HPDE6-E6E7 (cell line): ENCODE data around the gene GALNT10.

Source experiments
- DNase-seq: peaks from one replicate; pipeline ENCODE4 v3.0.0; 2011; ENCODE audit warnings: missing footprints; ENCODE audit errors: extremely low spot score

The GALNT10 gene

DNA sequence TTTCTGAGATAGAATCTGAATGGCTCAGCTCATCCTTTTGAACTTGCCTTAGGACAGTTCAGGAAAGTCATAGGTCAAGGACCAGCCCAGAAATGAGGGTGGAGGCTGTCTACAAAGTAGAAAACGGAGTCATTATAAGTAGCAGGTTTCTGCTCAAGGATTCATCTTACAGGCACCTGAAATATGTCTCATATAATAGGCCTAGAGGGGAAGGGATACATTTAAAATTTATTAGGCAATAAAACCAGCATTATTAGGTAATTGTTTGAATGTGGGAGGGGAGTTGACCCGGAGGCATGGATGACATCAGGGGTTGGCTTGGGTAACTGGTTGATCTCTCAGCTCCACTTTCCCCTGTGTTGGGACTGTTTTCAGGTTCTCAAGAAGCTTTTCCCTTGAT lies 11.9 kb upstream of the GALNT10 start:
- no peak for DNase-seq

GRCh38 chr5:154179846-154180710 lies 10.5 kb upstream of the GALNT10 start:
- peak; percentile 67 for DNase-seq

DNA sequence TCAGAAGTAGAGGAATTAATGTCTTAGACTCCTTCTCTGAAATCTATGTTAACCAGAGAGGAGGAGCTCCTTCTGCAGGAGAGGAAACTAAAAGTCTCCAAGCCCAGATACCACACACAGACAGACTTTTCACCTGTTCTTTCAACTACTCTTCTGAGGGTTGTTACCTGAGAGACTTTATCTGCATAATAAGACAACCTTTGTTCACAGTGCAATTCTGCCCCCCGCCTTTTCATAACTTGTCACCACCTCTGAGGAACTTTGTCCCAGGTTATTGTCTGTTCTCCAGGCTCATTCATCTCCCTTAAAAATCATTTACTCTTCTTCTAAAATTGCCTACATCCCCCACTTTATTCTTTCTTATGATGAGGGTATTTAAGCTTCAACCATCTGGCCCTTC lies 9.4 kb upstream of the GALNT10 start:
- no peak for DNase-seq

GRCh38 chr5:154189256-154189818 lies 1.2 kb upstream of the GALNT10 start:
- no peak for DNase-seq

- DNase-seq: peak; percentile 83
These were observed 526 bp upstream of the GALNT10 start for GRCh38 chr5:154189819-154190594.

DNA sequence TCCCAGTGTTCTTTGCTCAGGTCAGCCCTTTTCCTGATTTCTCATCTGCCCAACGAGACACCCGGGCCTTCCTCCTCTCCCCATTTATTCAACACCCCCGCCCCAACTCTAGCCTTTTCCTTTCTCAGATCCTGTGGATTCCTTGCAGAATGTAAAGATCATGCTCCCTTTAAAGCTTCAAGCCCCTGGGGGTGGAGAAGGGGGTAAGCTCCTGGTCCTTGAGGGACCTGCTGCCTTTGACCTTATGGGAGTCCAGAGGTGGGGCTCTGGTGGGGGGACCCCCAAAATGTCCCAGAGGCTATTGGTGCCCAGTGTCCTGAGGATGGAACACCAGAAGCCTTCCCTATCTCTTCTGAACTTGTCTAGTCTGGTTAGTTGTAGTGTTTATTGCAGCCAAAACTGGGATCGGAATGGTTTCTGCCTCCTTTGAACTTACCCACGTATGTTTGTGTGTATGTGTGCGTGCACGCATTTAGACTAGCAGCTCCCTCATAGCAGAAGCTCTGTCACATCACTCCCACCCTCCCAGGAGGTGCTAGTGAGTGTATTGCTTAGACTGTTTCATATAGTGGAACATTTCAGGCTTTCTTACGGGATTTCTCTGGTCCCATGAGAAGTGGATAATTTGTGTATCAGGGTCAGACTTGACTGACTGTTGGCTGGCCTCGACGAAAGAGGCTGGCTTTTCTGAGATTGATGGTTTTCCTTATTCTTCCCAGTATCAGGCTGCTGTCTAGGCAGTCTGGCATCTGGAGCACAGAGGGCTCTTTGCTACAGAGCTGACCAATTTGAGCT lies 1.1 kb downstream of the GALNT10 start:
- DNase-seq: no peak

- DNase-seq: no peak
These were observed 2.8 kb downstream of the GALNT10 start for GRCh38 chr5:154193283-154193682.

DNA sequence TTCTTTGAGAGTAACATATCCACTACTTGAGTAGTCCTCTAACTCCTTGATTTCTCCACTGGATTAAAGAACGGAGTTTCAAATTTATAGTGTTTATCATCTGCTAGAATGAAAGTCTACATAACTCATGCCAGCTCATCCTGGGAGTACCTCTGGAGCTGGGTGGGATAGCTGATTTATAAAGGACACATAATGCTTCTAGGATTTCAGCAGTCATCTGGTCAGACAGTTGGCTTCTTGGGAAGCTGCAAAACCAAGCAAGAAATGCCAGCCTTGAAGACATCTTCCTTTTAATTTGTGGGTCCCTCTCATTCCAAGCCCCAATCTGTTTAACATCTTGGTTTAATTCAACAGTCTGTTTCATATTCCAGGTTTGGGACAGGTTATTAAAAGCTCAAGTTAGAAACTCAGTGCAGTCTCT lies 3.2 kb downstream of the GALNT10 start:
- no peak for DNase-seq

DNA sequence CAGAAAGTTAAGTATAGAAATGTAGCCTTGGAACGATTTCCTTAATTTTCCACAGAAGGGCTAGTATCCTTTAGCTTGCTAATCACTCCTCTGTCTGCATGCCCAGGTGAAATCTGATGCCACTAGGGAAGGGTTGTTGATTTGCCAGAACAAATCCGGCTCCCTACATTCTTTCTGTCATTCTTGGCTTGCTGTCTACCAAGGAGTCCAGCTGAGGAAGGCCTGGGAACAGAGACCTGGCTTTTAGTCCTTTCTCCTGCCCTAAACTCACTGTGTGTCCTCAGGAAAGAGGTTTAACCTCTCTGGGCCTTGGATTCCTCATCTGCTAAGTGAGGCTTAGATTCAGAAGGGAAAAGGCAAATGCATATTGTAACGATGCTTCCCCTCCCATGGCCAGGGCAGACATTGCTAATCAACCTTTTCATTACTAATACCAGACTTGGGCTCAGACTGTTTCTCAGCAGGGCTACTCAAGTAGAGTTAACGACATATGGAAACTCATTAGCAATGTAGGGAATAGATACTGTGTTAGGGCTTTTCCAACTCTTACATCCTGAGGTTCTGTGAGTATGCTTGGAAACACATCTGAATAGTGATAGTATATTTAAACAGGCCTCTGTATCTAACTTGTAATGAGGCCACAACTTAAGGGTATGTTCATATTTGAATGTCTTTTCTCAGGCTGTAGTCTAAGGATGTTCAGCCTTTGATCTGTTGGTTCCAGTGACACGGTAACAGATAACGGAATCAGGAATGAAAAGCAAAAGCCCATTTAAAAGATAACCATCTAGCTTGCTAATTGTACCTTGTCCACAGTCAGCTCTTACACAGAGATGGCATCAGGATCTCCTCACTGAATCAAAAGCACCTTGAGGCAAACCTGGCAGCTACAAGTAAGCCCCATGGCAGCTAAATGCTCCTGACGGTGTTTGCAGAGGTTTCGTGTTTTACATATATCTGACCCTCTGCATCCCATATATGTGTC lies 4.1 kb downstream of the GALNT10 start:
- DNase-seq: no peak

DNA sequence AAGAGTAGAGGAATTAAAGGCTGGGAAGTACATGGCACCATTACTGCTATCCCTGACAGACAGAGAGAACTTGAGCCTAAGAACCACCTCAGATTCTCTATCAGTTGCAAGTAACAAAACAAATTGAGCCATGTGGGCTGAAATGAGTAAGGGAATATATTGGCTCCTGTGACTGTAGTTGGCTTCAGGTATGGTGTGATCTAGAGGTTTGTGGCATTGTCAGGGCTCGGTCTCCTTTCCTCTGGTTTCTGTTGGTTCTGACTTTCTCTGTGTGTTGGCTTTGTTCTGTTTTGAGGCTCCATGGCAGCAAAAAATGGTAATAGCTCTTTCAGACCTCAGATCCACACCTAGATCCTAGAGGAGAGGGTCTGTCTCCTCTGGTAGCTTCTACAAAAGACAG lies 5.7 kb downstream of the GALNT10 start:
- DNase-seq: no peak

- no peak for DNase-seq
These were observed 6.6 kb downstream of the GALNT10 start for GRCh38 chr5:154196955-154197652.

GRCh38 chr5:154197801-154198491 lies 7.4 kb downstream of the GALNT10 start:
- DNase-seq: peak; percentile 60

DNA sequence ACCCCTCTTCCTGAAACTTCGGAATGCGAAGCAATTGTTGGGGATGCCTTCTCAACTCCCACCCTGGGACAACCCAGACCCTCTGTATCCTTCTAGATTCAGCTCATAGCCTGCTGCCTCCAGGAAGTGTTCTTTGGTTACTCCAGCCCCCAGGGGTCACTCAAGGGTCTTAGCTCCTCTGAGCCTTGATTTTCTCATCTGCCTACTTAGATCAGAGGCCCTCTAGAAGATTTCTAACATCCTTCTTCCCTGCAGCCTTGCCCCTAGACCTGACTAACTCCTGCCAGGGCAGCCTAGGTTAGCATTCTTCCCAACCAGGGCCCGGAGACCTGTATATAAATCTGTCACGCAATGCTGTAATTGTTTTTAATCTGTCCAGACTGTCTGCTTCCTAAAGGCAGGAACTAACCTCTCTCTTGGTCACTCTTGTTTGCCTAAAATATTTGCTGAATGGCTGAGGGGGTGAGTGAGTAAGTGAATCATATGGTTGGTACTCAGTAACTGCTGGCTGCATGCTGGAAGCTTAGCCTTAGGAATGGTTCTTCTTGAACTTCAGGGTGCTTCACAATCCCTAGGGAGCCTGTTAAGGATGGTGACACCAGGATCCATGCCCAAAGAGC lies 8.2 kb downstream of the GALNT10 start:
- DNase-seq: no peak

GRCh38 chr5:154199263-154199662 lies 8.7 kb downstream of the GALNT10 start:
- DNase-seq: no peak

- no peak for DNase-seq
These were observed 9.2 kb downstream of the GALNT10 start for GRCh38 chr5:154199671-154200220.

- no peak for DNase-seq
These were observed 9.7 kb downstream of the GALNT10 start for GRCh38 chr5:154200221-154200620.

DNA sequence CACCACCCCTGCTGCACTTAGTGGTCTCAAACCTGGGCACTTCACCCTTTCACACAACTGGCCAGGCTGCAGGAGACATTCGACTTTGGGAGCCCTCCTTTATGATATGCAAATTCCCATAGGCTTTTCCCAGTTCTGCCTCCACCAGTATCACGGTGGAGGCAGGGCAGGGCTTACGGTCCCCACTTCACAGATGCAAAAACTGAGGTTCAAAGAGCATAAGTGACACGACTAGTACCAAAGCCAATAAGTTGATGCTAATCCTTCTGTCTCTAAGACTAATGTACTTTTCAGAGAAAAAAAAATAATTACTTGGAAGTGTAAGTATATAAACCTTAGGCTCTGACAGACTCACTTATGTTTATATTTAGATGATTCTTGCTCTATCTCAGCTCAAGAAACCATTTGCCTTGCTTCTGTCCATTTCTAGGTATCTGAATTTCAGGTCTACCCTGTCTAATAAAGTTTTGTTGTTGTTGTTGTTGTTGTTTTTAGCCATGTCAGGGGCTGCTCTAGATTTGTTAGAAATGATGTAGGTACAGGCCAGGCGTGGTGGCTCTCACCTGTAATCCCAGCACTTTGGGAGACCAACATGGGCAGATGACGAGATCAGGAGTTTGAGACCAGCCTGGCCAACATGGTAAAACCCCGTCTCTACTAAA lies 10.7 kb downstream of the GALNT10 start:
- DNase-seq: no peak
